WTC11 (cell line): Measurements from ENCODE around the gene ARHGAP26. TPM values are rescaled to one million over a fixed set of nuclear protein-coding genes. Genes with fewer than 3 reads are reported as not detected.
A peak's percentile ranks its signal among the peaks of the same experiment; 100 is the strongest.

Source experiments
- ATAC-seq: fragments of 200-7000 bp; cut with Tn5 transposase; 2 replicates; pipeline ENCODE4 v1.10.0; 2021; ENCODE audit warnings: mild to moderate bottlenecking, moderate library complexity
- CTCF ChIA-PET: fragments of 300-600 bp; sonication (Branson Sonifier 250); formaldehyde crosslinking; loops from one replicate; lab custom pipeline; 2021; ENCODE audit warnings: antibody characterized with exemption; lab: Charles Lee
- POLR2A ChIA-PET: fragments of 350-600 bp; sonication (Branson Sonifier 250); formaldehyde crosslinking; loops from one replicate; lab custom pipeline; 2021; ENCODE audit warnings: antibody characterized with exemption; lab: Charles Lee
- DNase-seq: peaks from one replicate; pipeline ENCODE4 v3.0.0; 2021; ENCODE audit warnings: low spot score
- H3K27ac Mint-ChIP-seq: 2 replicates; pipeline ENCODE4 v1.8.0; 2021; ENCODE audit warnings: mixed read lengths
- H3K27me3 Mint-ChIP-seq: 2 replicates; pipeline ENCODE4 v1.8.0; 2021; ENCODE audit warnings: low read depth, mild to moderate bottlenecking, moderate library complexity, mixed read lengths
- H3K36me3 Mint-ChIP-seq: 2 replicates; pipeline ENCODE4 v1.8.0; 2021; ENCODE audit warnings: mixed read lengths
- H3K4me1 Mint-ChIP-seq: 2 replicates; pipeline ENCODE4 v1.8.0; 2022; ENCODE audit warnings: mixed read lengths
- H3K4me3 Mint-ChIP-seq: 2 replicates; pipeline ENCODE4 v1.8.0; 2021; ENCODE audit warnings: mild to moderate bottlenecking, moderate library complexity, mixed read lengths
- H3K9me3 Mint-ChIP-seq: 2 replicates; pipeline ENCODE4 v1.8.0; 2021; ENCODE audit warnings: mixed read lengths
- AR ChIP-seq: fragments of 250-450 bp; sonication (Bioruptor Pico); IDR thresholded peaks from 2 replicates; pipeline ENCODE4 v1.9.0; 2021; ENCODE audit warnings: mild to moderate bottlenecking
- ATF6 ChIP-seq: sonication (generic); formaldehyde crosslinking; IDR thresholded peaks from 2 replicates; pipeline ENCODE4 v1.8.1; 2023; ENCODE audit warnings: mild to moderate bottlenecking, missing genetic modification reagents
- GABPB1 ChIP-seq: sonication (generic); formaldehyde crosslinking; IDR thresholded peaks from 2 replicates; pipeline ENCODE4 v1.8.1; 2023; ENCODE audit warnings: mild to moderate bottlenecking, missing genetic modification reagents
- GRHL2 ChIP-seq: fragments of 250-450 bp; sonication (Bioruptor Pico); IDR thresholded peaks from 2 replicates; pipeline ENCODE4 v1.8.0; 2022; ENCODE audit warnings: mild to moderate bottlenecking, moderate library complexity; ENCODE audit not compliant: insufficient replicate concordance, severe bottlenecking
- NR1H2 ChIP-seq: sonication (generic); formaldehyde crosslinking; IDR thresholded peaks from 2 replicates; pipeline ENCODE4 v1.9.0; 2021; ENCODE audit warnings: mild to moderate bottlenecking, moderate library complexity, missing genetic modification reagents
- OVOL2 ChIP-seq: fragments of 250-450 bp; sonication (Bioruptor Pico); IDR thresholded peaks from 2 replicates; pipeline ENCODE4 v1.9.0; 2021; ENCODE audit warnings: mild to moderate bottlenecking, borderline replicate concordance
- RORB ChIP-seq: fragments of 250-450 bp; sonication (Bioruptor Pico); IDR thresholded peaks from 2 replicates; pipeline ENCODE4 v1.9.0; 2021; ENCODE audit warnings: mild to moderate bottlenecking
- SOX15 ChIP-seq: fragments of 250-450 bp; sonication (Bioruptor Pico); IDR thresholded peaks from 2 replicates; pipeline ENCODE4 v1.9.0; 2021; ENCODE audit warnings: mild to moderate bottlenecking
- SP1 ChIP-seq: sonication (generic); formaldehyde crosslinking; conservative IDR thresholded peaks from 2 replicates; pipeline ENCODE4 v1.8.1; 2022; ENCODE audit warnings: missing genetic modification reagents
- TEAD4 ChIP-seq: sonication (generic); formaldehyde crosslinking; IDR thresholded peaks from 2 replicates; pipeline ENCODE4 v1.8.0; 2022; ENCODE audit warnings: mild to moderate bottlenecking, missing genetic modification reagents
- ZBTB43 ChIP-seq: sonication (generic); formaldehyde crosslinking; IDR thresholded peaks from 2 replicates; pipeline ENCODE4 v1.8.1; 2023; ENCODE audit warnings: mild to moderate bottlenecking, missing genetic modification reagents
- ZNF396 ChIP-seq: fragments of 250-450 bp; sonication (Bioruptor Pico); IDR thresholded peaks from 2 replicates; pipeline ENCODE4 v1.8.0; 2021; ENCODE audit warnings: mild to moderate bottlenecking, moderate library complexity, borderline replicate concordance
- ZNF425 ChIP-seq: fragments of 250-450 bp; sonication (Bioruptor Pico); conservative IDR thresholded peaks from 2 replicates; pipeline ENCODE4 v1.9.0; 2021; ENCODE audit warnings: mild to moderate bottlenecking
- ZNF671 ChIP-seq: fragments of 250-450 bp; sonication (Bioruptor Pico); IDR thresholded peaks from 2 replicates; pipeline ENCODE4 v1.8.0; 2021; ENCODE audit warnings: mild to moderate bottlenecking
- total RNA-seq: library from RNA; stranded (reverse); gene quantifications from 3 replicates; pipeline ENCODE4 v1.2.3, GENCODE V29; 2021
- TF ChIP-seq, protein P1 (sequence below): sonication (generic); formaldehyde crosslinking; IDR thresholded peaks from 2 replicates; pipeline ENCODE4 v1.8.1; 2023; ENCODE audit warnings: mild to moderate bottlenecking, missing genetic modification reagents, moderate library complexity
- TF ChIP-seq, protein P2 (sequence below): fragments of 250-450 bp; sonication (Bioruptor Pico); IDR thresholded peaks from 2 replicates; pipeline ENCODE4 v2.1.2; 2022; ENCODE audit warnings: mild to moderate bottlenecking, moderate library complexity
- TF ChIP-seq, protein P3 (sequence below): sonication (generic); formaldehyde crosslinking; IDR thresholded peaks from 2 replicates; pipeline ENCODE4 v1.8.0; 2022; ENCODE audit warnings: mild to moderate bottlenecking, missing genetic modification reagents

The ARHGAP26 gene
- total RNA-seq, 1 experiment from 2014 or later = 22.3 TPM

DNA sequence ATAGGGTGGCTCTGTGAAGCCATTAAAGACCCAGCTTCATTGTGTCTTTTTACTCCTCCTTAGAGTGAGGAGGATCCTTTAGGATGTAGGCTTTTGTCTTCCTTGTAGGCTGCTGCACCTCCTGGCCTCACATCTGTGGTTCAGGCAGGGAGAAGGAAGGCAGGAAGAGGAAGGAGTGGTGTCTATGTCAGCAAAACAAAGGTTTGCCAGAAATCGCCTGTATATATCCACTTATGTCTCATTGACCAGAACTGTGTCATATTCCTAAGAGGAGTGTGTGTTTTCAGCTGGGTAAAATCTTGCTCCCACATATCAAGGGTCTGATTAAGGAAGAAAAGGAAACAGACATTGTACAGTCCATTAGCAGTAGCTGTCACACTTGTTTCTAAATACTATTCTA is 213.8 kb downstream of the ARHGAP26 start:
- H3K4me1 Mint-ChIP-seq = peaks cover 36% of the 10 kb centered on the region
- POLR2A ChIA-PET = no interaction called here
- CTCF ChIA-PET = no interaction called here

GRCh38 chr5:142984525-142984924 is 214.3 kb downstream of the ARHGAP26 start:
- H3K27ac Mint-ChIP-seq = no peak overlapping the region
- CTCF ChIA-PET = no interaction called here
- DNase-seq = no peak
- TF ChIP-seq ATF6 (no peak), SP1 (CRISPR knock-in tag) (no peak), AR (CRISPR knock-in tag) (no peak)
- TF ChIP-seq, protein P1, sequence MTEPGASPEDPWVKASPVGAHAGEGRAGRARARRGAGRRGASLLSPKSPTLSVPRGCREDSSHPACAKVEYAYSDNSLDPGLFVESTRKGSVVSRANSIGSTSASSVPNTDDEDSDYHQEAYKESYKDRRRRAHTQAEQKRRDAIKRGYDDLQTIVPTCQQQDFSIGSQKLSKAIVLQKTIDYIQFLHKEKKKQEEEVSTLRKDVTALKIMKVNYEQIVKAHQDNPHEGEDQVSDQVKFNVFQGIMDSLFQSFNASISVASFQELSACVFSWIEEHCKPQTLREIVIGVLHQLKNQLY (CRISPR knock-in tag) = no peak
- TF ChIP-seq, protein P2, sequence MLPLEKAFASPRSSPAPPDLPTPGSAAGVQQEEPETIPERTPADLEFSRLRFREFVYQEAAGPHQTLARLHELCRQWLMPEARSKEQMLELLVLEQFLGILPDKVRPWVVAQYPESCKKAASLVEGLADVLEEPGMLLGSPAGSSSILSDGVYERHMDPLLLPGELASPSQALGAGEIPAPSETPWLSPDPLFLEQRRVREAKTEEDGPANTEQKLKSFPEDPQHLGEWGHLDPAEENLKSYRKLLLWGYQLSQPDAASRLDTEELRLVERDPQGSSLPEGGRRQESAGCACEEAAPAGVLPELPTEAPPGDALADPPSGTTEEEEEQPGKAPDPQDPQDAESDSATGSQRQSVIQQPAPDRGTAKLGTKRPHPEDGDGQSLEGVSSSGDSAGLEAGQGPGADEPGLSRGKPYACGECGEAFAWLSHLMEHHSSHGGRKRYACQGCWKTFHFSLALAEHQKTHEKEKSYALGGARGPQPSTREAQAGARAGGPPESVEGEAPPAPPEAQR (CRISPR knock-in tag) = no peak

More for the DNA sequence above, 213.8 kb downstream of the ARHGAP26 start:
- H3K36me3 Mint-ChIP-seq = peaks cover 17% of the 10 kb centered on the region
- peak overlapping the region; percentile 3; the same call in 1 of the 2 replicates for H3K27ac Mint-ChIP-seq
- no peak for ATAC-seq
- no peaks in the 10 kb centered on the region for H3K27me3 Mint-ChIP-seq
- no peak overlapping the region for H3K4me3 Mint-ChIP-seq
- no peak for DNase-seq
- peaks cover 17% of the 10 kb centered on the region for H3K9me3 Mint-ChIP-seq
- TF ChIP-seq ZNF396 (CRISPR knock-in tag) = no peak
- TF ChIP-seq RORB (CRISPR knock-in tag) = no peak
- no peak for TF ChIP-seq AR (CRISPR knock-in tag)
- no peak for TF ChIP-seq OVOL2
- TF ChIP-seq ZNF671 (CRISPR knock-in tag) = no peak
- TF ChIP-seq, protein P3, sequence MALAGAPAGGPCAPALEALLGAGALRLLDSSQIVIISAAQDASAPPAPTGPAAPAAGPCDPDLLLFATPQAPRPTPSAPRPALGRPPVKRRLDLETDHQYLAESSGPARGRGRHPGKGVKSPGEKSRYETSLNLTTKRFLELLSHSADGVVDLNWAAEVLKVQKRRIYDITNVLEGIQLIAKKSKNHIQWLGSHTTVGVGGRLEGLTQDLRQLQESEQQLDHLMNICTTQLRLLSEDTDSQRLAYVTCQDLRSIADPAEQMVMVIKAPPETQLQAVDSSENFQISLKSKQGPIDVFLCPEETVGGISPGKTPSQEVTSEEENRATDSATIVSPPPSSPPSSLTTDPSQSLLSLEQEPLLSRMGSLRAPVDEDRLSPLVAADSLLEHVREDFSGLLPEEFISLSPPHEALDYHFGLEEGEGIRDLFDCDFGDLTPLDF (CRISPR knock-in tag) = no peak
- TF ChIP-seq TEAD4 = no peak
- no peak for TF ChIP-seq NR1H2 (CRISPR knock-in tag)
- TF ChIP-seq SOX15 (CRISPR knock-in tag) = no peak
- no peak for TF ChIP-seq GRHL2 (CRISPR knock-in tag)
- no peak for TF ChIP-seq GABPB1 (CRISPR knock-in tag)
- TF ChIP-seq ZNF425 (CRISPR knock-in tag) = no peak
- TF ChIP-seq ZBTB43 (CRISPR knock-in tag) = no peak

More at GRCh38 chr5:142984525-142984924, 214.3 kb downstream of the ARHGAP26 start:
- H3K4me3 Mint-ChIP-seq = no peak overlapping the region
- H3K27me3 Mint-ChIP-seq = no peaks in the 10 kb centered on the region
- peaks cover 22% of the 10 kb centered on the region for H3K9me3 Mint-ChIP-seq
- H3K4me1 Mint-ChIP-seq = peaks cover 31% of the 10 kb centered on the region
- POLR2A ChIA-PET = no interaction called here
- ATAC-seq = no peak
- H3K36me3 Mint-ChIP-seq = peaks cover 22% of the 10 kb centered on the region
